Activated CD8-positive, alpha-beta memory T cell treated with anti-CD3 and anti-CD28 coated beads, Interleukin-2, amount 50 U/mL, for 1 hour (primary cell): ENCODE data around the gene FAM117B.
"Not testable (repeated sequence)": the region's sequence is repeated elsewhere in the genome, so short reads cannot be mapped to it uniquely, and the experiment has no call there.

Source experiments
- DNase-seq: peaks from one replicate; pipeline ENCODE4 v3.0.0-alpha.2; 2020; ENCODE audit errors: extremely low read depth

Gene FAM117B

DNA sequence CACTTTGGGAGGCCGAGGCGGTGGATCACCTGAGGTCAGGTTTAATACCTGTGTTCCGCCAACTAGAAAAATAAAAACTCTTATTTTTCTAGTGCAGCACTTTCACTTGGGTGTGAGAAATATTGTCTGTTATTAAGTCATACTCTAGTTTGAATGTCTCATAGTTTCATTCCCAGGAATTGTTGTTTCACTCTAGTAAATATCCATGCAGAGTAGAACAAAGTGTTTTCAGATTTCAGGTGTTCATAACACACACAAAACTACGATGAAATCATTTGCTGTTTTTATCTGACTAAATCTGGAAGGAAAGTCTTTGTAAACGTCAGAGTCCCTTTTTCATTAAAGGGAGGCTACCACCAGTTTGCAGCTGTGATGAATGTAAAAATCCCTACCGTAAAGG lies 4.0 kb downstream of the FAM117B start:
- no peak for DNase-seq

DNA sequence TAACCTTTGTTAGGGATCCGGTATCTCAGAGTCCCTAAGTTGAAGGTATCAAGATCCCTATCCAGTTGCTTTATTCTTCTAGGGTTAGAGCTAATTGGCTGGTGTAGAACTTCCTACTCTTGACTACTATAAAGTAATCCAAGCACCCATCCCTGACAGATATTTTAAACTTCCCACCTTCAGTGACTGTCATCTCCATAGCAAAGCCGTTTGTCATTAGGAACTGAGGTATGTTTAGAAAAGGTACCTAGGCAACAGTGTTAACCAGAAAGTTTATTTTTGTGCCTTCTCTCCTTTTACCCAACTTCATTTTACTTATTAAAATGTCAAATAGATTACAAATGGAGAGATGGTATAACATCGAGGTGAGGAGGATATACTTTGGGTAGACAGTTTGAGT lies 4.5 kb downstream of the FAM117B start:
- no peak for DNase-seq

DNA sequence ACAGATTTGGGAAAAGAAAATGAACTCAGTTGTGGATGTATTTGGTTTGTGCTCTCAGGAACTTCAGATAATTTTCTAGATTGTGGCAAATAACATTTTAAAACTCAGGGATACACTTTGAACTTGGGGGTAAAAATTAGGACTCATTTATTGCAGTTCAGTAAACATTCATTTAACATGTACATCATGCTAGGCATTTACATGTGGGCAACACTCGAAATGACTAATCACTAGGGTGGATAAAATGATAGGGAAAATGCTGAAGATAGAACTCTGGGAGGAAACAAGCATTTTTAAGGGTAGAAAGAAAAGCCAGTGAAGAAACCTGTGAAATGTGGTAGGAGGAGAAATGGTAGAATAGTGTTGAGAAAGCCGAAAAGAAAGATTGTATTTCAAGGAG lies 7.8 kb downstream of the FAM117B start:
- DNase-seq, result no peak

DNA sequence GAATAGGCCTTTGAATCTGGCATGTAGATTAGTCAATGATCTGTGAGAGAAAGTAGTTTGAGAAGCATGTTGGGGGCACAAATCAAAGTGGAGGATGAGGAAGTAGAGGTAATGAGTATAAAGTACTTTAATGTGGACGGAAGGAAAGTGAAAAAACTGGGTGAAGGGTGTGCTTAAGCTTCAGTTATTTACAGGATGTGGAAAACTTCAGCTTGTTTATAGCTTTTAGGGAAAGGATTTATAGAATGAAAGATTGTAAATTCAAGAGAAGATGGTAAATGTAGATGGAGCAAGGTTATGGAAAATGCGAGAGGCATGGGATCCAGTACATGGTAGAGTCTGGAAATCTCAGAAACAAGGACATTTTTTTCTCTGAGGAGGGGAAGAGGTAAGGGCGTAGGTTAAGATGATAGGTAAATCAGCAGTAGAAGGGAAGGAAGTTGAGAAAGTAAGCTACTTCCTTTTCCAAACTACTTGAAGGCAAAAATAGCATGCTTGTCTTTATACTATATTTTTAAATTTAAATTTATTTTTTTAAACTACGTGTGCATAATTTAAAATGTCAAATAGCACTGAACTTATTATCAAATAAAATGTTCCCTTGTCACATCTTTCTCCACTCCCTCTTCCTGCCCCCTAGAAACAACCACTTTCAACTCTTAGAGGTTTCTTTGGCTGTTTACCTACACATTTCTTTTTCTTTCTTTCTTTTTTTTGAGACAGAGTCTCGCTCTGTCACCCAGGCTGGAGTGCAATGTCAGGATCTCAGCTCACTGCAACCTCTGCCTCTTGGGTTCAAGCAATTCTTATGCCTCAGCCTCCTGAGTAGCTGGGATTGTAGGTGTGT lies 8.5 kb downstream of the FAM117B start:
- no peak for DNase-seq

DNA sequence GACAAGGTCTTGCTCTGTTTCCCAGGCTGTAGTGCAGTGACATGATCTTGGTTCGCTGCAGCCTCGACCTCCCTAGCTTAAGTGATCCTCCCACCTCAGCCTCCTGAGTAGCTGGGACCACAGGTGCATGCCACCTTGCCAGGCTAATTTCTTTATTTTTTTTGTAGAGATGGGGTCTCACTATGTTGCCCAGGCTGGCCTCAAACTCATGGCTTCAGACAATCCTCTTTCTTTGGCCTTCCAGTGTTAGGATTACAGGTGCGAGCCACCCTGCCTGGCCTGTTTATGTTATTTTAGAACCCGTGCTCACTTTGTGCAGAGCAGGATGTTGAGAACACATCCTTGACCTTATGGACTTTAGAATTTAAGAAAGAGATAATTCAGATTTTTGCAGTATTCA lies 17.4 kb downstream of the FAM117B start:
- no peak for DNase-seq

DNA sequence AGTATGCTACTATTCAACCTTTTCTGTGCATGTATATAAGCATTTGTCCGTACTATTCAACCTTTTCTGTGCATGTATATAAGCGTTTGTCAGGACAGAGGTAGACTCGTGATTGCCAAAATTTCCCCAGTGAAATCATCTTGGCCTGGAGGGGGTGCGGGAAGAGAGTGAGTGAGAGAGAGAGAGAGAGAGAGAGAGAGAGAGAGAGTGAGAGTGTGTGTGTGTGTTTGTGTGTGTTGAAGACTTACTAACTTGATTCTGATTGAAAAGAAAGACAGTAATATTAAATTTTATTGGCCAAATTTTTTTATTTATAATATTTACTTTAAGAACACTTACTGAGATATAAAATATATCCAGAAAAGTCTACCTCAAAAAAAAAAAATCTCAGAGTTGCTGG lies 19.1 kb downstream of the FAM117B start:
- DNase-seq, result no peak

DNA sequence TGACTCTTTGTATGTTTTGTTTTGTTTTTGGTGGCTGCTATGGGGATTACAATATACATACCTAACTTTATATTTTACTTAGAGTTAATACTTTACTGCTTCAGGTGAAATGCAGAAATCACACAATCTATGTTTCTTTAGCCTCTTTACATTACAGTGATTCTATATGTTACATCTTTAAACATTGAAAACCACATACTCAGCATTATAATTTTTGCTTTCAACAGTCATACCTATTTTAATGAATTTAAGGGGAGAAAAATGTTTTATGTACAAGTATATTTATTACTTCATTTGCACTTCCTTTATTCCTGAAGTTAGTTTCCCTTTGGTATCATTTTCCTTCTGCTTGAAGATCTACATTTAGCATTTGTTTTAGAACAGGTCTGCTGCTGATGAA lies 23.1 kb downstream of the FAM117B start:
- DNase-seq, result no peak

DNA sequence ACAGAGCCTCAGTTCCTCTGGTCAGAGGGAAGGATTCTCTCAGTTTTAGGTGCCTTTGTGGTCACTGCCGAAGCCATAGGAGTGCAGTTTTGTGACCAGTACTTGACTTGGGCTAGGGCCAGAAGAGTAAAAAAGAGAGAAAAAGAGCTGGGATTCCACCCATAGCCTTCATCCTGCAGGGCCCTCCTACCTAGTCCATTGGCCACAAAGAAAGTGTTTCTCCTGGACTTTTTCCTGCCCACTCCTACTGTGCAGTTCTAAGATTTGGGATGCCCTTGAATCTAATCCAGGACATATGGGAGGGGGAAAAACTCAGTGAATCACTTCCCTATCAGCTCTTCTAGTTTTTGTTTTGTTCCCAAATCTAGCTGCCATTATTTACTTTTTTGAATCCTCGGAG lies 26.0 kb downstream of the FAM117B start:
- no peak for DNase-seq

DNA sequence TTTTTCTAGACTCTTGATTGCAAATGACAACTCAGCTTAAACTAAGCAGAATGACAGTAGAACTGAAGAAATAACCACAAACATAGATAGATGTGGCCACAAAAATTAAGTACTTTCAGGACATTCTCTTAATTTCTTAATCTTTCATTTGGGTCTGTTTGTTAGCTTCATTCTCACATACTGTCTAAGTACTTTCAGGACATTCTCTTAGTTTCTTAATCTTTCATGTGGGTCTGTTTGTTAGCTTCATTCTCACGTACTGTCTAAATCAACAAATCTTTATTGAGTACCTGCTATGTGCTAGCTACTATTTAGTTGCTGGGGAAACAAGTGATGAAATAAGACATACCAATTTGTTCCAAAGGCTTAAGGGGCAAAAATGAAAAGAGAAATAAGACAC lies 35.1 kb downstream of the FAM117B start:
- DNase-seq, result no peak

DNA sequence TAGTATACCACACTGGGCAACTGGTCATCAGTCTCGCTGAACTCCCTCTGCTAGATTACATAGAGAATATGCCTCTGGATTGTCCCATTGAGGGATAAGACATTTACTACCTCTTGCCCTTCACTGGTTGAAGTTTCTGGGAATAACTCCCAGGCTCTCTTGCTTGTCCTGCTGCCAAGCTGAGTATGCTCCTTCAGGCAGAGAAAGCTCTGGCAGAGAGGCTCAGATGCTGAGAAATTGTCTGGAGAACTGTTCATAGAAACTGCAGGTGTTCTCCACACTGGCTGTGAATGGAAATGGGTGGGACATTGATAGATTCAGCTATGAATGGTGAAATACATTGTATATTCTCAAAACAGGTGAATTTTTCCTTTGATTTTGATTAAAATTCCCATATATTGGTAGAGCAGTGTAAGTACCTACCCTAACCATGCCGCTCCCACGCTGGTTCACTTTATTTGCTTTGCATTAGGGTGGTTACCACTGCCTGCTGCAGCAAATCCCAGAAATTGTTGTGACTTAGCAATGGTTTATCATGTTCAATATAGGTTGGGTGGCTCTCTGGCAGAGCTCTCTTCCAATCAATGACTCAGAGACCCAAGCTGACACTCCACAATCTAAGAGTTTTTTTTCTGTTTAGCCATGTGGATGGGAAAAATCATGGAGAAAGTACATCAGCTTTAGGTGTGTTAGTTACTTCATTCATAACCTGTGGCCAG lies 36.7 kb downstream of the FAM117B start:
- no peak for DNase-seq

DNA sequence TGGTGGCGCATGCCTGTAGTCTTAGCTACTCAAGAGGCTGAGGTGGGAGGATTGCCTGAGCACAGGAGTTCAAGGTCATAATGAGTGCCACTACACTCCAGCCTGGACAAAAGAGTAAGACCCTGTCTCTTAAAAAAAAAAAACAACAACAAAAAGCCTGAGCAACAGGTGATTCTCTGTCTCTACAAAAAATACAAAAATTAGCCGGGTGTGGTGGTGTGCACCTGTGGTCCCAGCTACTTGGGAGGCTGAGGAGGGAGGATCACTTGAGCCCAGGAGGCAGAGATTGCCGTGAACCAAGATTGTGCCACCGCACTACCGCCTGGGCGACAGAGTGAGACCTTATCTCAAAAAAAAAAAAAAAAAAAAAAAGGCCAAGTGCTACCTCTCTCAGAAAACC lies 40.3 kb downstream of the FAM117B start:
- DNase-seq, result not testable (repeated sequence)

DNA sequence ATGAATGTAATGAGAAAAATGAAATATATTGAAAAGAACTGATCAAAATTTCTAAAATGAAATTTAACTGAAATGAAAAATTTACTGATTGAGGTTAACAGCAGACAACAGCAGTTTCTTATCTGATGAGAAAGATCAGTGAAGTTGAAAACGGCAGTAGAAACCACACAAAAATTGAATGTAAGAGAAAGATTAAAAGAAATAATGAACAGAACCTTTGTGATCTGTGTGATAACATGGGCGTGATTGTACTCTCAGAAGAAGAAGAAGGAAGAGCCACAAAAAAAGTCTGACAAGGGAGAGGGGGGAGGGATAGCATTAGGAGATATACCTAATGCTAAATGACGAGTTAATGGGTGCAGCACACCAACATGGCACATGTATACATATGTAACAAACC lies 45.2 kb downstream of the FAM117B start:
- DNase-seq, result no peak

DNA sequence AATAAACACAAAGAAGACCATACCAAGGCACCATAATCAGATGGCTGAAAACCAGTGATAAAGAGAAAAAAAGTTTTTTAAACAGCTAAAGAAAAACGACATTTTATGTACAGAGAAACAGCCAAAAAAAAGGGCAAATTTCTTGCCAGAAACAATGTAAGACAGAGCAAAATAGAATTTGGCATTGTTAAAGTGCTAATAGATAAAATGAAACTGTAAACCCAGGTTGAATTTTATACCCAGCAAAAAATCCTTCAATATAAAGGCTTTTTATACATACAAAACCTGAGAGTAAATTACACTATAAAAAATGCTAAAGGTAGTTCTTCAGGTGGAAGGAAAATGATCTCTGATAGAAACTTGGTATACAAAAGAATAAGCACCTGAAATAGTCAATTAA lies 45.7 kb downstream of the FAM117B start:
- DNase-seq, result no peak

DNA sequence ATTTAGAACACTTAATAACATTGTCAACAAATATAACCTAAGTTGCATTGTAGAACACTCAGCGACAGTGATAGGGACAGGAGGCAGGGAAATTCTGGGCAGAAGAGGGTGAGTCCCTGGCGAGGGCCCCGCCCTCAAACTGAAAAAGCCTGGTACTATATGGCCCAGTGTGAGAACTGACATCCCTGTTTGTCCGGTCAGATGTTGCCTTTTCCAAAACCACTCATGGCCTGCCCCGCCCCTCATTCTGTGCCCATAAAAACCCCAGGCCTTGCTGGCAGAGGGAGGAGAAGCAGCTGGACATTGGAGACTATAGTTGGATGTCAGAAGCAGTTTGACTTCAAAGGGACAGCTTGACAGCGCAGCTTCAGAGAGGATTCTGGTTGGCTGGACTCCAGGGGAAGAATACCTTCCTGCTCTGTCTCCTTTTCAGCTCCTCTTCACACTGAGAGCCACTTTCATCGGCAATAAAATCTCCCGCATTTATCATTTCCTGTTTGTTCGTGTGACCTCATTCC lies 47.0 kb downstream of the FAM117B start:
- DNase-seq, result no peak

DNA sequence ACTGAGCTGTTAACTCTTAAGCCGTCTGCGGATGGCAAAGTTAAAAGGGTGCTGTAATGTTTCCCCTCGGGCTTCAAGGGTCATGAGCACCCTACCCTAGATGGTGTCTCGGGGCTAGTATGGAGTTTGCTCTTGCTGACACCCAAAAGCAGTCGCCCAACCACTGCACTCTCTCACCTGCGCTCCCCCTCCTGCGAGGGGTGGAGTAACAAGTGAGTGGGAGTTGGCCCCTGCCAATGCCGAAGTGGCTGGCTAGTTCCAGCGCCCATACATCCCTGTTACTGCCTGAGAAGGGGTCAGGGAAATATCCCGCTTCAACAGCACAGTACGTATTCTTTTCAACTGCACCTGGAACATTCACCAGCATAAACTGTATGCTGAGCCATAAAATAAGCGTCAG lies 47.5 kb downstream of the FAM117B start:
- DNase-seq, result no peak

DNA sequence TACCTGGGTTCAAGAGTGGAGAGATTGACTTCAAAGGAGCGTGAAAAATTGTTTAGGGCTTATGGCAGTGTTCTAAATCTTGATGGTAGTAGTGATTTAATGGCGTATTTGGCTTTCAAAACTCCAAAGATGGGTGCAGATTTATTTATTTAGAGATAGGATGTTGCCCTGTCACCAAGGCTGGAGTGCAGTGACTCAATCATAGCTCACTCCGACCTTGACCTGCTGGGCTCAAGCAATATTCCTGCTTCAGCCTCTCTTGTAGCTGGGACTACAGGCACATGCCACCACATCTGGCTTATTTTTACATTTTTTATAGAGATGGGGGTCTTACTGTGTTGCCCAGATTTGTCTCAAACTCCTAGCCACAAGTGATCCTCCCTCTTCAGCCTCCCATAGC lies 52.5 kb downstream of the FAM117B start:
- no peak for DNase-seq

DNA sequence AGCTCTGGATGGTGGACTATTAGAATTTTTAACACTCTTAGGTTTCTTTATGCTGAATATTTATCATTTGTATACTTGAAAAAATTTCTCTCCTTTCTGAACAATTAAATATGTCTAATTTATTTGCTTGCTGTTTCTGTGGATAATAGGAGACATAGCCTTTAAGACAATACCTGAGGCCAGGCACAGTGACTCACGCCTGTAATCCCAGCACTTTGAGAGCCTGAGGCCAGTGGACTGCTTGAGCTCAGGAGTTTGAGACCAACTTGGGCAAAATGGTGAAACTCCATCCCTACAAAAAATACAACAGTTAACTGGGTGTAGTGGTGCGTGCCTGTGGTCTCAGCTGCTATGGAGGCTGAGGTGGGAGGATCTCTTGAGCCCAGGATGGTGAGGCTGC lies 54.7 kb downstream of the FAM117B start:
- no peak for DNase-seq

DNA sequence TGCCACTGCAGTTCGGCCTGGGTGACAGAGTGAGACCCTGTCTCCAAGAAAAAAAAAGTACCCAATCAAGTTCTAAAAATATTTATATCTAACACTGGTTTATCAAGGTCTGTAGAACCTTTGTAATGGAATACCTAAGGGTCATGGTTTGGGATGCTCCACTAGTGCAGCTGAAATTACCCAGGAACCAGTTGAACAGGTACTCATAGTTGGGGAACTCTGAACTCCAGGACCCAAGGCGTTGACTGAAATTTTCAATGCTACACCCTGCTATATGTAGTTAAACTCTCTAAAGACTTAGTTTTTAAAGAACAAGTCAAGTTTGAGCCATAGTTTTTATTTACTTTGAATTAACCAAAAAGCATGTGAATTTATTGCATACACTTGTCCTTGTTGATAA lies 55.1 kb downstream of the FAM117B start:
- DNase-seq, result no peak

DNA sequence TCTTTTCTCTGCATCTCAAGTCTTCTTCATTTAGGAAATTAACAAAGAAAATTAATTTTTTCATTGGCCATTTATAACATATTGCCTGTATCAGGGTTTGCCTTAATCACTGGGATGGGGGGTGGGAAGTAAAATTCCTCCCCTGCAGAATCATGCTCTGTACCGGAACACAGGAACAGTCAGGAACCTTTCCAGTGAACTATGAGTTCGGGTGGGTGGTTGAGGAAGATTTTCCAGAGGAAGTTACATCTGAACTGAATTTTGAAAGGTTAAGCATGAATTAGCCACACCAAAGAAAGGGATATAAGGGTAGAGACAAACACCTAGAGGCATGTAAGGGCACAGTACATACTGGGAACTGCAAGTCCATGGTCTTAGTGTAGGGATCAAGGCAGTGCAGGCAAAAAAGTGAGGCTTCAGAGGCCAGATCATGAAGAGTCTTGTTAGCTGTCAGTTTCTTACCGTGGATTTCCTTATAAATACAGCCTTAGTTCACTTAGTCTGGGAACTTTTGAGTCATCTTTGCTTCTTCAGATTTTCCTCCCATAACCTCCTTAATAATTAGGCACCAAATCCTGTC lies 55.6 kb downstream of the FAM117B start:
- DNase-seq, result no peak

DNA sequence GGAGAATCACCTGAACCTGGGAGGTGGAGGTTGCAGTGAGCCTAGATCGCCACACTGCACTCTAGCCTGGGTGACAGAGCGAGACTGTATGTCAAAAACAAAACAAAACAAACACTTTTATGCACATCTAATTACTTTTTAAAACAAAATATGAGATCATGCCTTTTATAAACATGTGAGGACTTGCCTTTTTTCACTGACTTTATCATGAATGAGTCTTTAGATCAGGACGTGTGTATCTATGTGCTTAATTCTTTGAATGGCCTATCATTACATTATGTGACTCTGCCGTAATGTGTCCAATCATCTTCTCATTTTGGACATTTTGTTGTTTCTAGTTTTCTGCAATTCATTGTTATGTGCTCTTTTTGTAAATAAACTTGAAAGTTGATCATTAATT lies 58.7 kb downstream of the FAM117B start:
- DNase-seq, result no peak

DNA sequence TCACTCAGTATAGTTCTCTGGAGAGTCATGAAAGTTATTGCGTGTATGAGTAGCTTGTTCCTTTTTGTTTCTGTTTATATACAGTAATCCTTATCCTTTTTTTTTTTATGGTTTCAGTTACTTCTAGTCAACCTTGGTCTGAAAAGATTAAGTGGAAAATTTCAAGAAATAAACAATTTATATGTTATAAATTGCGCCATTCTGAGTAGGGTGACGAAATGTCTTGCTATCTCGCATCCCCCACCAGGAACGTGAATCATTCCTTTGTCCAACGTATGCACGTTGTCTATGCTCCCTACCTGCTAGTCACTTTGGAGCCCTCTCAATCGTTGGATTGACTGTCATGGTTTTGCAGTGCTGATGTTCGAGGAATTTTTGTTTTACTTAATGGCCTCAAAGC lies 60.4 kb downstream of the FAM117B start:
- DNase-seq, result no peak

DNA sequence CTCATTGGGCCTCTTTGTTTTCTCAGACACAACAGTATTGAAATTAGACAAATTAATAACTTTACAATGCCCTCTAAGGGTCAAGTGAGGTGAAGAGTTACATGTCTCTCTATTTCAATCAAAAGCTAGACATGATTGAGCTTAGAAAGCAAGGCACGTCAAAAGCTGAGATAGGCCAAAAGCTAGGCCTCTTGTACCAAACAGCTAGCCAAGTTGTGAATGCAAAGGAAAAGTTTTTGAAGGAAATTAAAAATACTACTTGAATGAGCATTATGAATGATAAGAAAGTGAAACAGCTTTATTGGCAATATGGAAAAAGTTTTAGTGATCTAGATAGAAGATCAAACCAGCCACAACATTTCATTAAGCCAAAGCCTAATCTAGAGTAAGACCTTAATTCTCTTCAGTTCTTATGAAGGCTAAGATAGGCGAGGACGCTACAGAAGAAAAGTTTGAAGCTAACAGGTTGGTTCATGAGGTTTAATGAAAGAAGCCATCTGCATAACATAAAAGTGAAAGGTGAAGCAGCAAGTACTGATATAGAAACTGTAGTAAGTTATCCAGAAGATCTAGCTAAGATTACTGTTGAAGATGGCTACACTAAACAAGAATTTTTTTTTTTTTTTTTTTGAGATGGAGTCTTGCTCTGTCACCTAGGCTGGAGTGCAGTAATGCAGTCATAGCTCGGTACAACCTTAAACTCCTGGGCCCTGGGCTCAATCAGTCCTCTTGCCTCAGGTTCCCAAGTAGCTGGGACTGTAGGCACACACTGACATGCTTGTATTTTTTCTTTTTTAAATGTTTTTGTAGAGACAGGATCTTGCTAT lies 65.5 kb downstream of the FAM117B start:
- DNase-seq, result no peak
